Measurements from ENCODE around the gene RNF14. TPM values are rescaled to one million over a fixed set of nuclear protein-coding genes. Genes with fewer than 3 reads are reported as not detected.
A peak's percentile ranks its signal among the peaks of the same experiment; 100 is the strongest.

The RNF14 gene
- total RNA-seq, 1 donor from 2014 or later: 37.8 TPM

GRCh38 chr5:141966275-141966962 is 2.5 kb upstream of the RNF14 start:
- DNase-seq (ENCODE audit: extremely low spot score in 2 of 2): no peak
- TF ChIP-seq CTCF (IDR thresholded peaks at IDR 0.05) (no peak), POLR2AphosphoS5 (IDR thresholded peaks at IDR 0.05; ENCODE audit: insufficient read depth in 1 of 2, low read depth in 1 of 2) (no peak), POLR2A (IDR thresholded peaks at IDR 0.05) (no peak)
- intact Hi-C loops (cut with DNase I): loop anchor here (10.0 kb wide), 1 partner anchor 72 kb away; no protein-coding TSS in a partner anchor
- Histone ChIP-seq H3K4me1 (peaks cover 21% of the 10 kb centered on the region), H3K36me3 (no peaks in the 10 kb centered on the region), H3K27me3 (no peaks in the 10 kb centered on the region), H3K9me3 (no peaks in the 10 kb centered on the region), H3K27ac (no peak overlapping the region), H3K4me3 (no peak overlapping the region)

GRCh38 chr5:141966963-141967333 is 2.0 kb upstream of the RNF14 start:
- H3K4me3 ChIP-seq: no peak overlapping the region
- DNase-seq (ENCODE audit: extremely low spot score in 2 of 2): no peak
- no peaks in the 10 kb centered on the region for H3K36me3 ChIP-seq
- peaks cover 21% of the 10 kb centered on the region for H3K4me1 ChIP-seq
- H3K27me3 ChIP-seq: no peaks in the 10 kb centered on the region
- H3K27ac ChIP-seq: no peak overlapping the region
- TF ChIP-seq POLR2AphosphoS5 (IDR thresholded peaks at IDR 0.05; ENCODE audit: insufficient read depth in 1 of 2, low read depth in 1 of 2) (no peak), POLR2A (IDR thresholded peaks at IDR 0.05) (no peak), CTCF (IDR thresholded peaks at IDR 0.05) (no peak)
- H3K9me3 ChIP-seq: no peaks in the 10 kb centered on the region
- intact Hi-C loops (cut with DNase I): loop anchor here (10.0 kb wide), 1 partner anchor 72 kb away; no protein-coding TSS in a partner anchor

DNA sequence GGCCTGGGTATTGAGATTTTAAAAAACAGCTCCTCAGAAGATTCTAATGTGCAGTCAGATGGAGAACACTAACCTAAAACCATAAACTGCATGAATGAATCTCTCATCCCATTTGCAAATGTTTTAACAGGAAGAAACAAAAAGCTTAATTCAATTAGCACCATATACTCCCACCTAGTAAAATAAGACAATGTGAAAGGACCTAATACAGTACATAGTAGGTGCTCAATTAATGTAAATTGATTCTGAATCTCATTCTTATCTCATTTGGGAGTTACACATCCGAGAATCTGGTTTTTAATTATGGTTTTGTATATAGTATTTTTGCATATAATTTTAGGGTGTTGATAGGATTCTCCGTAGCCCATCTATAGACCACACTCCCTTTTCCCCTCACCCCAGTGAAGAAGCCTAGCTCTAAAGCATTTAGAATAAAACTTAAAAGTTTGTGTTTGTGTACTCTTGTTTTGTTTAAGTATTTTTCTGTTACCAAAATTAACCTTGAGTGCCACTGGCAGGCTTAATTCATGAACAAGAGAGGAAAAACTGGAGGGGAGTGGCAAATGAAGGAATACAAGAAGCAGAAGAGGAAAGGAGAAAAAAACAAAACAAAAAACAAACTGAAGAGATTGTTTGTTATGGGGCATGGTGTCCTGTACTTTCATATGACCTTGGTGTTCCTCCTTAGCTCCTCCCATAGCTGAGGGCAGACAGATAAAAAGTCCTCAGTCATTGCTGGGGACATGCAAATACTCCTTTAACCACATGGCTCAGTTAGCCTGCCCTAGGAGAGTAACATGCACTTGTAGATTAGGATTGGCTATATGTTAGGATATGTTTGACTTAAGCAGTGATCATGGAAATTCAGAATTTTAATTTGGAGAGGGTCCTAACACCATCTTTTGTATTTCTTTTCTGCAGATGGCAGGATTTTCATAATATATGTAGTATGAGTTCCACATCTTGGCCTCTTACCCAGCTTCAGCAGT is 1.2 kb downstream of the RNF14 start:
- Histone ChIP-seq H3K27me3 (no peaks in the 10 kb centered on the region), H3K9me3 (no peaks in the 10 kb centered on the region), H3K36me3 (peaks cover 0 to 17% of the 10 kb centered on the region in 2 donors), H3K4me3 (peak overlapping the region; percentile 72 to 84), H3K4me1 (peaks cover 32% of the 10 kb centered on the region), H3K27ac (peak overlapping the region; percentile 96)
- no peak for TF ChIP-seq POLR2AphosphoS5 (IDR thresholded peaks at IDR 0.05; ENCODE audit: insufficient read depth in 1 of 2, low read depth in 1 of 2)
- TF ChIP-seq CTCF (IDR thresholded peaks at IDR 0.05): peak in 1 of 3 experiments; percentile 4
- TF ChIP-seq POLR2A (IDR thresholded peaks at IDR 0.05): no peak
- intact Hi-C loops (cut with DNase I): loop anchor here (10.0 kb wide), 1 partner anchor 75 kb away; no protein-coding TSS in a partner anchor
- no peak for DNase-seq (ENCODE audit: extremely low spot score in 2 of 2)

GRCh38 chr5:141973871-141974595 is 5.1 kb downstream of the RNF14 start:
- TF ChIP-seq POLR2A (IDR thresholded peaks at IDR 0.05) (no peak), CTCF (IDR thresholded peaks at IDR 0.05) (no peak), POLR2AphosphoS5 (IDR thresholded peaks at IDR 0.05; ENCODE audit: insufficient read depth in 1 of 2, low read depth in 1 of 2) (no peak)
- Histone ChIP-seq H3K4me1 (peaks cover 27% of the 10 kb centered on the region), H3K9me3 (no peaks in the 10 kb centered on the region), H3K27ac (no peak overlapping the region), H3K36me3 (peaks cover 0 to 50% of the 10 kb centered on the region in 2 donors), H3K27me3 (no peaks in the 10 kb centered on the region), H3K4me3 (no peak overlapping the region)
- intact Hi-C loops (cut with DNase I): no loop called here
- no peak for DNase-seq (ENCODE audit: extremely low spot score in 2 of 2)
